H1 (cell line): ENCODE results near the gene CBLB. TPM values are rescaled to one million over a fixed set of nuclear protein-coding genes. Genes with fewer than 3 reads are reported as not detected.

Experiments
- CTCF ChIA-PET: fragments of 300-600 bp; sonication (Branson Sonifier 250); formaldehyde crosslinking; loops from one replicate; lab custom pipeline; 2021; ENCODE audit not compliant: partially characterized antibody; lab: Charles Lee
- POLR2A ChIA-PET: fragments of 300-600 bp; sonication (Branson Sonifier 250); formaldehyde crosslinking; loops from one replicate; lab custom pipeline; 2021; ENCODE audit warnings: inconsistent platforms; ENCODE audit not compliant: partially characterized antibody; lab: Charles Lee
- DNase-seq, 2 experiments: peaks; one replicate each; pipeline versions ENCODE4 v3.0.0 to v3.0.0-alpha.2; 2010 to 2022; ENCODE audit warnings: low spot score in 2 of 2, low read depth in 1 of 2, mixed read lengths in 1 of 2
- FAIRE-seq: peaks from 2 replicates; lab custom pipeline; 2011; peaks lifted over from hg19 to GRCh38; lab: Jason Lieb, UNC
- H2AFZ ChIP-seq: 2 replicates; pipeline ENCODE4 v1.8.1; 2012; ENCODE audit warnings: low read length, inconsistent platforms
- H2AK5ac ChIP-seq: 2 replicates; pipeline ENCODE4 v1.6.1; 2013; ENCODE audit warnings: low read depth, low read length
- H2BK120ac ChIP-seq: replicated peaks from 2 replicates; pipeline ENCODE3; 2013; ENCODE audit warnings: low read depth, low read length, inconsistent platforms
- H2BK12ac ChIP-seq: 2 replicates; pipeline ENCODE4 v1.6.1; 2013; ENCODE audit warnings: low read depth, low read length
- H2BK15ac ChIP-seq: 2 replicates; pipeline ENCODE4 v1.6.1; 2013; ENCODE audit warnings: low read length
- H2BK20ac ChIP-seq: 2 replicates; pipeline ENCODE4 v1.6.1; 2013; ENCODE audit warnings: low read length
- H2BK5ac ChIP-seq: 2 replicates; pipeline ENCODE4 v1.6.1; 2013; ENCODE audit warnings: low read depth, low read length
- H3K14ac ChIP-seq: 2 replicates; pipeline ENCODE4 v1.6.1; 2013; ENCODE audit warnings: inconsistent platforms; ENCODE audit not compliant: insufficient read length
- H3K18ac ChIP-seq: 2 replicates; pipeline ENCODE4 v1.6.1; 2013; ENCODE audit warnings: low read length; ENCODE audit errors: extremely low read depth
- H3K23ac ChIP-seq: 2 replicates; pipeline ENCODE4 v1.6.1; 2013; ENCODE audit warnings: inconsistent platforms; ENCODE audit not compliant: insufficient read length
- H3K23me2 ChIP-seq: 2 replicates; pipeline ENCODE4 v1.6.1; 2013; ENCODE audit warnings: low read depth, low read length
- H3K27ac ChIP-seq: 2 replicates; pipeline ENCODE4 v1.6.1; 2011; ENCODE audit warnings: low read depth, low read length, inconsistent platforms
- H3K27me3 ChIP-seq, 4 experiments: replicated peaks in 1 of 4; 1 replicate in 1 of 4; 2 replicates in 3 of 4; pipeline versions ENCODE4 v1.6.1 to v1.8.1; 2011 to 2013; ENCODE audit warnings: low read length in 3 of 4, mild to moderate bottlenecking in 3 of 4, inconsistent platforms in 2 of 4, mixed read lengths in 2 of 4, moderate library complexity in 1 of 4; ENCODE audit not compliant: control insufficient read depth in 3 of 4, insufficient read depth in 3 of 4; ENCODE audit errors: extremely low read depth in 1 of 4
- H3K36me3 ChIP-seq, 4 experiments: 2 replicates each; pipeline versions ENCODE4 v1.6.1 to v1.8.1; 2011 to 2013; ENCODE audit warnings: mild to moderate bottlenecking in 4 of 4, low read length in 3 of 4, moderate library complexity in 2 of 4, control low read depth in 1 of 4, inconsistent platforms in 1 of 4; ENCODE audit not compliant: insufficient read depth in 4 of 4, control insufficient read depth in 2 of 4
- H3K4ac ChIP-seq: replicated peaks from 2 replicates; pipeline ENCODE3; 2013; ENCODE audit warnings: low read length, low read depth, mixed read lengths, inconsistent platforms; ENCODE audit not compliant: insufficient read length
- H3K4me1 ChIP-seq, 4 experiments: replicated peaks in 1 of 4; 1 replicate in 1 of 4; 2 replicates in 3 of 4; pipeline versions ENCODE4 v1.6.1 to v1.8.1; 2011 to 2013; ENCODE audit warnings: low read length in 3 of 4, inconsistent platforms in 2 of 4, mixed read lengths in 1 of 4; ENCODE audit not compliant: insufficient read depth in 4 of 4, control insufficient read depth in 3 of 4
- H3K4me2 ChIP-seq, 2 experiments: 2 replicates each; pipeline versions ENCODE4 v1.6.1 to v1.8.1; 2011 to 2013; ENCODE audit warnings: low read depth in 2 of 2, low read length in 2 of 2, control low read depth in 1 of 2, inconsistent platforms in 1 of 2, mild to moderate bottlenecking in 1 of 2; ENCODE audit not compliant: insufficient read depth in 1 of 2
- H3K4me3 ChIP-seq, 4 experiments: fragments of 200-600, 300-600 bp in 1 of 4; sonication (generic), shearing (Covaris generic), sonication (Bioruptor Twin) in 1 of 4; 2 replicates each; pipeline versions ENCODE4 v1.5.1 to v1.8.1; 2011 to 2016; ENCODE audit warnings: low read length in 4 of 4, low read depth in 3 of 4, control low read depth in 2 of 4, inconsistent platforms in 2 of 4, mild to moderate bottlenecking in 2 of 4, mixed read lengths in 1 of 4, moderate library complexity in 1 of 4; ENCODE audit not compliant: insufficient read depth in 2 of 4; ENCODE audit errors: extremely low read depth in 1 of 4
- H3K56ac ChIP-seq: replicated peaks from 2 replicates; pipeline ENCODE3; 2013; ENCODE audit warnings: low read depth, mild to moderate bottlenecking, mixed read lengths, low read length, inconsistent platforms; ENCODE audit not compliant: insufficient read length
- H3K79me1 ChIP-seq: 2 replicates; pipeline ENCODE4 v1.6.1; 2013; ENCODE audit warnings: low read depth, low read length, control low read depth
- H3K79me2 ChIP-seq, 2 experiments: 2 replicates each; pipeline versions ENCODE4 v1.6.1 to v1.8.1; 2012 to 2013; ENCODE audit warnings: low read length in 2 of 2, mild to moderate bottlenecking in 2 of 2, inconsistent platforms in 1 of 2; ENCODE audit not compliant: insufficient read depth in 2 of 2, control insufficient read depth in 1 of 2
- H3K9ac ChIP-seq, 4 experiments: replicated peaks in 1 of 4; 1 replicate in 1 of 4; 2 replicates in 3 of 4; pipeline versions ENCODE4 v1.6.1 to v1.8.1; 2011 to 2013; ENCODE audit warnings: low read depth in 3 of 4, low read length in 3 of 4, control low read depth in 2 of 4, mild to moderate bottlenecking in 2 of 4, moderate library complexity in 2 of 4, inconsistent platforms in 1 of 4; ENCODE audit errors: extremely low read depth in 1 of 4
- H3K9me3 ChIP-seq, 2 experiments: 2 replicates each; pipeline versions ENCODE4 v1.6.1 to v1.8.1; 2012 to 2013; ENCODE audit warnings: mild to moderate bottlenecking in 2 of 2, moderate library complexity in 2 of 2, control low read depth in 1 of 2, inconsistent platforms in 1 of 2, low read depth in 1 of 2, low read length in 1 of 2, mixed read lengths in 1 of 2; ENCODE audit not compliant: insufficient read depth in 2 of 2
- H4K20me1 ChIP-seq, 2 experiments: replicated peaks in 1 of 2; 2 replicates each; pipeline versions ENCODE3 to v1.8.1; 2011 to 2013; ENCODE audit warnings: inconsistent platforms in 2 of 2, low read length in 2 of 2, mild to moderate bottlenecking in 1 of 2; ENCODE audit not compliant: insufficient read depth in 2 of 2, control insufficient read depth in 1 of 2
- H4K5ac ChIP-seq: 2 replicates; pipeline ENCODE4 v1.6.1; 2013; ENCODE audit warnings: low read length, low read depth, mixed read lengths, inconsistent platforms; ENCODE audit not compliant: insufficient read length
- H4K8ac ChIP-seq: 2 replicates; pipeline ENCODE4 v1.8.0; 2013; ENCODE audit warnings: mild to moderate bottlenecking, moderate library complexity, low read length, inconsistent platforms; ENCODE audit not compliant: insufficient read depth; ENCODE audit errors: extremely low read depth
- H4K91ac ChIP-seq: replicated peaks from 2 replicates; pipeline ENCODE3; 2013; ENCODE audit warnings: low read length, mixed read lengths, inconsistent platforms; ENCODE audit not compliant: insufficient read length
- ASH2L ChIP-seq: fragments of 200-600, 300-600 bp; sonication (generic); IDR thresholded peaks from one replicate; pipeline ENCODE4 v1.7.1; 2017; ENCODE audit warnings: low read length
- CTBP2 ChIP-seq: IDR thresholded peaks from 2 replicates; pipeline ENCODE4 v1.7.0; 2011; ENCODE audit warnings: borderline replicate concordance, mild to moderate bottlenecking, moderate library complexity, mixed read lengths, low read length; ENCODE audit not compliant: insufficient read depth, insufficient read length
- KDM4A ChIP-seq: IDR thresholded peaks from one replicate; pipeline ENCODE4 v1.7.1; 2012; ENCODE audit warnings: low read depth, mild to moderate bottlenecking, moderate library complexity, low read length, inconsistent platforms; ENCODE audit not compliant: severe bottlenecking
- PHF8 ChIP-seq: fragments of 200-600 bp; sonication (generic); conservative IDR thresholded peaks from 2 replicates; pipeline ENCODE4 v1.7.1; 2012; ENCODE audit warnings: low read depth, mild to moderate bottlenecking, inconsistent platforms, low read length, moderate library complexity
- POLR2AphosphoS5 ChIP-seq: IDR thresholded peaks from 2 replicates; pipeline ENCODE4 v1.6.1; 2011; ENCODE audit warnings: low read depth, low read length
- YY1 ChIP-seq: IDR thresholded peaks from 2 replicates; pipeline ENCODE4 v1.6.1; 2011; ENCODE audit warnings: low read depth, mild to moderate bottlenecking, low read length
- WGBS, 2 experiments: shearing (Covaris generic) in 1 of 2; methylation state at CpG; one replicate each; pipeline versions ENCODE4 v1.1.6 to v1.1.7; 2013 to 2015; ENCODE audit warnings: low lambda C conversion rate in 2 of 2, mixed read lengths in 2 of 2, inconsistent platforms in 1 of 2, low coverage in 1 of 2, missing lambda C conversion rate in 1 of 2; ENCODE audit not compliant: insufficient replicate concordance in 2 of 2, insufficient coverage in 1 of 2, insufficient read length in 1 of 2; ENCODE audit errors: extremely low coverage in 1 of 2, missing lambda C conversion rate in 1 of 2; 5-methylcytosine and 5-hydroxymethylcytosine counted together
- polyA plus RNA-seq, 7 experiments: library from polyadenylated mRNA; depleted of rRNA in 3 of 7; stranded (reverse) in 5 of 7; unstranded in 2 of 7; fragments of >200 nt in 5 of 7; fragments of 200-250 nt in 2 of 7; gene quantifications; 1 replicate in 5 of 7; 2 replicates in 1 of 7; 4 replicates in 1 of 7; pipeline versions ENCODE4 v1.2.1 to v1.2.3, GENCODE V29; 2011 to 2013; ENCODE audit warnings: missing spikeins in 2 of 7, mixed read lengths in 2 of 7
- total RNA-seq: library from RNA; stranded (reverse); fragmentation: NEBNext Ultra II Directional; extraction: Animal tissue kit (Norgen Biotek cat#: 25700); gene quantifications from 2 replicates; pipeline ENCODE4 v1.2.1, GENCODE V29; 2021
- TF ChIP-seq, protein P1 (sequence below): IDR thresholded peaks from 2 replicates; pipeline ENCODE4 v1.6.1; 2012; ENCODE audit warnings: inconsistent platforms

Gene CBLB
- total and polyA plus RNA-seq, 2 of the 8 experiments (the other 6 are each of a cell fraction or from before 2014, with no cell fraction given): 14.5 to 26.0 TPM

DNA sequence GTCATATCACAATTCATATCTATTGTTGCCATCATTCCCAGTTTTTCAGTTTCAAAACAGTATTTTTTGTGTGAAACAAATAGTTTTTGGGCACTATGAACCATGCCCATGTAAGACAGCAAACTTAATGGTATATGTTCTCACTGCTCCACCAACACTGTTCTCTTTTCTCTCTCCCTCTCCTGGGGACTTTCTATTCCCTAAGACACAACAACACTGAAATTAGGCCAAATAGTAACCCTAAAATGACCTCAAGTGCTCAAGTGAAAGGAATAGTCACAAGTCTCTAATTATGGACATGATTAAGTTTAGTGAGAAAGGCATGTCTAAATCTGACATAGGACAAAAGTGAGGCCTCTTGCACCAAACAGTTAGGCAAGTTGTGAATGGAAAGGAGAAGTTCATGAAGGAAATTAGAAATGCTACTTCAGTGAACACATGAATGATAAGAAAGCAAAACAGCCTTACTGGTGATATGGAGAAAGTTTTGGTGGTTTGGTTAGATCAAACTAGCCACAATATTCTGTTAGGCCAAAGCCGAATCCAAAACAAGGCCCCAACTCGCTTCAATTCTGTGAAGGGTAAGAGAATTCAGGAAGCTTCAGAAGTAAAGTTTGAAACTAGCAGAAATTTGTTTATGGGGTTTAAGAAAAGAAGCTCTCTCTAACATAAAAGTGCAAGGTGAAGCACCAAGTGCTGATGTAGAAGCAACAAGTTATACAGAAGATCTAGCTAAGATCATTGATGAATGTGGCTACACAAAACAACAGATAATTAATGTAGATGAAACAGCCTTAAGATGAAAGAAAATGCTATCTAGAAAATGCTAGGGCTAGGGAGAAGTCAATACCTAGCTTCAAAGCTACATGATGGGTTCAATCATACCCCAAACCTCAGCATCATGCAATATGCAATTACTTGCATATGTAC is 104.2 kb downstream of the CBLB start:
- H3K14ac ChIP-seq: no peak overlapping the region
- peaks cover 0 to 21% (median 1%) of the 10 kb centered on the region in 4 experiments; a peak in 5 of 8 replicates for H3K36me3 ChIP-seq
- H3K18ac ChIP-seq: no peak overlapping the region
- no peak overlapping the region for H2AFZ ChIP-seq
- WGBS, 2 experiments: 91% methylated on average over 2 of the region's 2 CpGs; no CpG with 5 or more reads in 1 of the 2 experiments
- H3K23ac ChIP-seq: no peak overlapping the region
- DNase-seq (no peak), FAIRE-seq (no peak)
- no peak overlapping the region for H4K91ac ChIP-seq
- no peaks in the 10 kb centered on the region for H3K23me2 ChIP-seq
- no peaks in the 10 kb centered on the region for H3K27me3 ChIP-seq
- peaks cover 0 to 9% of the 10 kb centered on the region in 2 experiments; a peak in 1 of 4 replicates for H3K79me2 ChIP-seq
- H3K79me1 ChIP-seq: no peaks in the 10 kb centered on the region
- H3K4me1 ChIP-seq: peaks cover 0 to 3% (median 1%) of the 10 kb centered on the region in 4 experiments; a peak in 2 of 7 replicates
- no peak overlapping the region for H2BK20ac ChIP-seq
- no peak overlapping the region for H3K9ac ChIP-seq
- H4K5ac ChIP-seq: no peak overlapping the region
- no peak overlapping the region for H3K4me2 ChIP-seq
- no peak overlapping the region for H4K8ac ChIP-seq
- no peak overlapping the region for H3K27ac ChIP-seq
- no peak overlapping the region for H3K56ac ChIP-seq
- no peak overlapping the region for H3K4me3 ChIP-seq
- POLR2A ChIA-PET: no interaction called here
- no peak overlapping the region for H2AK5ac ChIP-seq
- no peak overlapping the region for H2BK15ac ChIP-seq
- CTCF ChIA-PET: interaction anchor here (1.0 kb wide), 1 partner anchor 70 kb away, joined by 3 read pairs; no protein-coding TSS in a partner anchor
- H2BK12ac ChIP-seq: no peak overlapping the region
- no peak overlapping the region for H2BK5ac ChIP-seq
- no peaks in the 10 kb centered on the region for H4K20me1 ChIP-seq
- no peak overlapping the region for H2BK120ac ChIP-seq
- H3K4ac ChIP-seq: no peak overlapping the region
- peaks cover 14 to 17% of the 10 kb centered on the region in 2 experiments for H3K9me3 ChIP-seq
- TF ChIP-seq CTBP2 (no peak), PHF8 (no peak), POLR2AphosphoS5 (no peak), KDM4A (no peak), YY1 (no peak), ASH2L (no peak)
- TF ChIP-seq, protein P1, sequence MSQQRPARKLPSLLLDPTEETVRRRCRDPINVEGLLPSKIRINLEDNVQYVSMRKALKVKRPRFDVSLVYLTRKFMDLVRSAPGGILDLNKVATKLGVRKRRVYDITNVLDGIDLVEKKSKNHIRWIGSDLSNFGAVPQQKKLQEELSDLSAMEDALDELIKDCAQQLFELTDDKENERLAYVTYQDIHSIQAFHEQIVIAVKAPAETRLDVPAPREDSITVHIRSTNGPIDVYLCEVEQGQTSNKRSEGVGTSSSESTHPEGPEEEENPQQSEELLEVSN: no peak
